Ectodermal cell (in vitro differentiated cells): ENCODE results near the gene ZNF608.

Source experiments
- H3K27ac ChIP-seq: 2 replicates; pipeline ENCODE4 v1.7.0; 2013; ENCODE audit warnings: mild to moderate bottlenecking, low read depth, low read length; ENCODE audit not compliant: insufficient read depth, poor library complexity, severe bottlenecking
- H3K27me3 ChIP-seq: 2 replicates; pipeline ENCODE4 v1.7.0; 2013; ENCODE audit warnings: mild to moderate bottlenecking, low read length; ENCODE audit not compliant: insufficient read depth, control insufficient read depth, poor library complexity, severe bottlenecking
- H3K36me3 ChIP-seq: one replicate; pipeline ENCODE4 v1.7.0; 2013; ENCODE audit warnings: low read length; ENCODE audit not compliant: control insufficient read depth, insufficient read depth
- H3K4me1 ChIP-seq: one replicate; pipeline ENCODE4 v1.7.0; 2013; ENCODE audit warnings: low read length; ENCODE audit not compliant: control insufficient read depth, insufficient read depth
- H3K4me3 ChIP-seq: 2 replicates; pipeline ENCODE4 v1.7.0; 2013; ENCODE audit warnings: low read depth, low read length, control low read depth; ENCODE audit not compliant: insufficient read depth
- H3K9me3 ChIP-seq: 2 replicates; pipeline ENCODE4 v1.7.0; 2013; ENCODE audit warnings: mild to moderate bottlenecking, low read length, moderate library complexity; ENCODE audit not compliant: control insufficient read depth
- WGBS, 2 experiments: methylation state at CpG; one replicate each; pipeline ENCODE4 v1.1.7; 2013; ENCODE audit warnings: missing lambda C conversion rate in 2 of 2; 5-methylcytosine and 5-hydroxymethylcytosine counted together

The ZNF608 gene

DNA sequence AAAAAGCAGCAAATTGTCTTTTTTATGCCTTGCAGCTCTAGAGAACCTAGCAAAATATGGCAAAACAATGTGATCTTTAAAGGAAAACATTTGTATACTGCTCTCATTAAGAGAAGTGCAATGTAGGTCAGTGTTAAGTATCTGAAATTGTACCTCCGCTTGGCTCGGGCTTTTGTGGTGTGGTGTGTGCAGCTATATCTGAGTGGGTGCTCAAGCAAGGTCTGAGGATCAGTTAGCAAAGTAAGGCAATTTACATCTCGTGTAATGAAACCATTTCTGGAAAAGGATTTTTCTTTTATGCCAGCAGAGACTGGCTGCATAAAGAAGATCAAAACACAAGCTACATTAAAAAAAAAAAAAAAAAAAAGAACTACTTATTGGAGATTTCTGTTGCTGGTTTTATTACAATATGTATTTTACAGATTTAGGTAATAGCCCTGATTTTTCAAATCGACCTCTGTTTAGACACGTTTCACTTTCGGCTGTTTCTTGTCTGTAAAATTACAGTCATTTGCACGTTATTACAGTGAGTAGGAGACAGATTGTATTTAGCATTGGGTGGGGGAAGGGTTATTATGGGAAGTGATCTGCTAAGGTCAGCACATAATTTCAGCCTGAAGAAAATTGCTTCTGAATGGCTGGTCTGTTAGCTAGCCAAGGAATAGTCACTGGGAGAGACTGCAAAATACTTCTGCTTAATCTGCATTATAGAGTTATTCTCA lies 7.9 kb upstream of the ZNF608 start:
- WGBS, 2 experiments: 87% methylated on average over 7 of the region's 7 CpGs

GRCh38 chr5:124752854-124753720 lies 6.6 kb upstream of the ZNF608 start:
- 91 to 95% methylated on average over 6 of the region's 6 CpGs for WGBS, 2 experiments
- Histone ChIP-seq H3K27ac (no peak overlapping the region), H3K36me3 (no peaks in the 10 kb centered on the region), H3K4me1 (peaks cover 20% of the 10 kb centered on the region), H3K27me3 (no peaks in the 10 kb centered on the region), H3K9me3 (no peaks in the 10 kb centered on the region), H3K4me3 (no peak overlapping the region)

More for the DNA sequence above, 7.9 kb upstream of the ZNF608 start:
- H3K27ac ChIP-seq: no peak overlapping the region
- no peaks in the 10 kb centered on the region for H3K9me3 ChIP-seq
- peaks cover 20% of the 10 kb centered on the region for H3K4me1 ChIP-seq
- H3K27me3 ChIP-seq: no peaks in the 10 kb centered on the region
- no peaks in the 10 kb centered on the region for H3K36me3 ChIP-seq
- no peak overlapping the region for H3K4me3 ChIP-seq

DNA sequence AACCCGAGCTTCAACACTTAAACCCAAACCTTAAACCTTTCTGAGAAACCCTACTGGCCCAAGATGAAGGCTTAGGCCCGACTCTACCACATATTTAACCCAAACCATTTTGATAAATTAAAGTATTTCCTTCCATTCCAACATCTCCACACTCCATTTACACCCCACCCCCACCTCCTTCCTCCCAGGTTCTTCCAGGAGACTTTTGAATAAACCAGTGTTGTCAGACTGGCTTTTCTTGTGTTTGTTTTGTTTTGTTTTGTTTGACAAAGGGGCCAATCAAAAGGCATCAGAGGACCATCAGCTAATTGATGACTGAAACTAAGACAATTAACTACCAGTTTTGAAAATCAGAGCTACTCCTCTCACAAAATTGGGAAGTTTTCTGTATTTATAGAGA lies 4.6 kb upstream of the ZNF608 start:
- Histone ChIP-seq H3K36me3 (no peaks in the 10 kb centered on the region), H3K9me3 (no peaks in the 10 kb centered on the region), H3K27ac (no peak overlapping the region), H3K27me3 (no peaks in the 10 kb centered on the region), H3K4me1 (peaks cover 20% of the 10 kb centered on the region), H3K4me3 (no peak overlapping the region)
- 23 to 24% methylated on average over 2 of the region's 2 CpGs for WGBS, 2 experiments

DNA sequence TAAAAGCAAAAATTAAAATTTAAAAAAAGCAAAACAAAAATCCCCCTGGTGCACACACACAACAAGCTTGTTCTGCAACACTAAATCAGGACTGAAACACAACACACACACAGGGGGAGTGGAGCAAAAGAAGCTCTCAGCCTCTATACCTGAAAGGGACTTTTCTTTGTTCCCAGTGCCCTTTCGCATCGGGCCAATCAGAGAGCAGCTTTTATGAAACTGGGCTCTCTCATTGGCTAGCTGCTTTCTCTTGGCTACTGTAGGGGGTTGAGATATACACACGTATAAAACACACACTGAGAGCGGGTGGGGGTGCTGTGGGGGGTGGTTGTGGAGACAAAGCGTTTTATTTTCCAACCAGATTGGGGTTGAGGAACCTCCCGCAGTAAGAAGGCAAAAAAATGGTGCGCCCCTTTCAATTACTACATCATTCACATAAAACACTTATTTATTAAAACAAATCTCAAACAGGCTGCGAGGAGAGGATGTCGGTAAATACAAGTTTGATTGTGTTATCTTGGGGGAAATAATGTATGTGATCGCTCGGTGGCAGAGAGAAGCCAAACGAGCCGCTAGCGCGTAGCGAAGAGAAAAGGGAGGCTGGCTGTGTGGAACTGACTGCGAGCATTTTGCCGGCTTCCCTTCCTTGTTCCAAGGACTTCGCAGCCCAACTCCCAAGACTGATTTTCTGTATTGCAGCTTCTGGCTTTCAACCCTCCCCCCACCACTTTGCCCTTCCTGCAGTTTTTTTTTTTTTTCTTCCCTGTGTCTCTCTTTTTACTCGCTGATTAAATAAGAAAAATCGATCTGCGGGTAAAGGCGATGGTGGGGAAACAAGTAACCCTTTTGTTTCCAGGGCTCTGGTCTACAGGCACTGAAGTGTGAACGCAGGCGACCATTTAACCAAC lies 2.5 kb upstream of the ZNF608 start:
- Histone ChIP-seq H3K4me1 (peaks cover 20% of the 10 kb centered on the region), H3K36me3 (no peaks in the 10 kb centered on the region), H3K27me3 (no peaks in the 10 kb centered on the region), H3K4me3 (peak overlapping the region; percentile 79), H3K9me3 (no peaks in the 10 kb centered on the region), H3K27ac (peak overlapping the region; percentile 96)
- 0% methylated on average over 20 to 22 of the region's 25 CpGs for WGBS, 2 experiments

- WGBS, 2 experiments: 0 to 1% methylated on average over 12 to 16 of the region's 17 CpGs
- Histone ChIP-seq H3K9me3 (no peaks in the 10 kb centered on the region), H3K27me3 (no peaks in the 10 kb centered on the region), H3K27ac (peak overlapping the region; percentile 96), H3K4me3 (peak overlapping the region; percentile 79), H3K36me3 (no peaks in the 10 kb centered on the region), H3K4me1 (peaks cover 20% of the 10 kb centered on the region)
These were observed 1.6 kb upstream of the ZNF608 start for GRCh38 chr5:124747791-124748686.

DNA sequence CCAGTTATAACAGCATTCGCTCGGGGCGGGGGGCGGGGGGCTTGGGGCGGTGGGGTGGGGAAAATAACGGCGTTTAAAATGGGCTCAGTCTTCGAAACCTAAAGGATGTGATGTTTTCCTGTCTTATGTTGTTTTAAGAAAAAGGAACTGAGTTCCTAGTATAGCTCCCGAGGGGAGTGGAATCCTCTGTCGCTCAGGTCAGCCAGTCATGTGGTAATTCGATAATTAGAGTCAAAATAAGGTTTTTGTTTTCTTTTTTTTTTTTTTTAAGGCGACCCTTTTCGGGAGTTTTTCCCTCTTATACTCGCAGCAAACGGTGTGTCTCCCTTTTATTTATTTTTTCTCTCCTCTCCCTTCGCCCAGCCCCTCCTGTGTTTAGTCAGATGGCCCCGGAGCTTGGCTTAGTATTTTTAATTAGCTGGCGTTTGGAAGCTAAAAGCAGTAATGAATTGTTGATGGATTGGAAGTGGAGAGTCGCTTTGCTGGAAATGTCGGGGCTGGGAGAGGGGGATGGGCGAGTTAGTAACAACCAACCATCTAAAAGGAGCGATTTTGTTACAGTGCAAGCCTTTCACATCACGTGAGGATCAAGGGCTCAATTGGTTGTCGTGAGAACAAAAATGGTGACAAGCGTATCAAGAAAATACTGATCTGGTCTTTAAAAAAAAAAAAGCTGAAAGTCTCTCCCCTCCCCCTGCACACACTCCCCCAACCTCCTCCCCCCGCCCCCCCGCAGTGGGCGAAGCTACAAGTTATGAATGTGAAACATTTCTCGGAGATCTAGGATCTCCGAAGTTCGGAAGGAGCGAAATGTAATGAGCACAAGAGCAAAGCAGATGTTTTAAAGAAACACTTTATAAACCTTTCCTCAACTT lies 714 bp upstream of the ZNF608 start:
- peak overlapping the region; percentile 96 for H3K27ac ChIP-seq
- H3K9me3 ChIP-seq: no peaks in the 10 kb centered on the region
- H3K4me1 ChIP-seq: peaks cover 20% of the 10 kb centered on the region
- 0% methylated on average over 20 to 29 of the region's 32 CpGs for WGBS, 2 experiments
- H3K36me3 ChIP-seq: no peaks in the 10 kb centered on the region
- no peaks in the 10 kb centered on the region for H3K27me3 ChIP-seq
- peak overlapping the region; percentile 79 for H3K4me3 ChIP-seq

- Histone ChIP-seq H3K27me3 (no peaks in the 10 kb centered on the region), H3K9me3 (no peaks in the 10 kb centered on the region), H3K27ac (peak overlapping the region; percentile 83), H3K4me3 (peak overlapping the region; percentile 79), H3K36me3 (no peaks in the 10 kb centered on the region), H3K4me1 (peaks cover 8% of the 10 kb centered on the region)
- 7 to 16% methylated on average over 7 to 8 of the region's 8 CpGs for WGBS, 2 experiments
These were observed 1.2 kb downstream of the ZNF608 start for GRCh38 chr5:124745007-124745927.
